ENCODE results near the gene KCNAB2. TPM values are rescaled to one million over a fixed set of nuclear protein-coding genes. Genes with fewer than 3 reads are reported as not detected.

KCNAB2 gene
- polyA plus RNA-seq, 1 experiment: 10.3 TPM

GRCh38 chr1:5999711-6000443 lies 45.8 kb upstream of the KCNAB2 start:
- DNase-seq (ENCODE audit: low read depth): no peak
- Histone ChIP-seq H3K27me3 (ENCODE audit: control insufficient read depth, insufficient read depth, low read length) (no peaks in the 10 kb centered on the region), H3K36me3 (ENCODE audit: control insufficient read depth, insufficient read depth, low read length) (no peaks in the 10 kb centered on the region), H3K4me3 (ENCODE audit: low read depth, low read length) (no peak overlapping the region)
- no peak for TF ChIP-seq CTCF (IDR thresholded peaks at IDR 0.05; ENCODE audit: insufficient read depth, low read depth, low read length)
- CTCF ChIA-PET: no interaction called here
- POLR2A ChIA-PET: no interaction called here

GRCh38 chr1:6000444-6001288 lies 45.0 kb upstream of the KCNAB2 start:
- POLR2A ChIA-PET: no interaction called here
- CTCF ChIA-PET: no interaction called here

GRCh38 chr1:6001992-6002576 lies 43.6 kb upstream of the KCNAB2 start:
- ChIA-PET CTCF (no interaction called here), POLR2A (no interaction called here)
- Histone ChIP-seq H3K27me3 (ENCODE audit: control insufficient read depth, insufficient read depth, low read length) (no peaks in the 10 kb centered on the region), H3K36me3 (ENCODE audit: control insufficient read depth, insufficient read depth, low read length) (no peaks in the 10 kb centered on the region), H3K4me3 (ENCODE audit: low read depth, low read length) (no peak overlapping the region)
- no peak for DNase-seq (ENCODE audit: low read depth)
- no peak for TF ChIP-seq CTCF (IDR thresholded peaks at IDR 0.05; ENCODE audit: insufficient read depth, low read depth, low read length)

More at GRCh38 chr1:6000444-6001288, 45.0 kb upstream of the KCNAB2 start:
- Histone ChIP-seq H3K36me3 (ENCODE audit: control insufficient read depth, insufficient read depth, low read length) (no peaks in the 10 kb centered on the region), H3K4me3 (ENCODE audit: low read depth, low read length) (no peak overlapping the region), H3K27me3 (ENCODE audit: control insufficient read depth, insufficient read depth, low read length) (no peaks in the 10 kb centered on the region)
- TF ChIP-seq CTCF (IDR thresholded peaks at IDR 0.05; ENCODE audit: insufficient read depth, low read depth, low read length): no peak
- DNase-seq (ENCODE audit: low read depth): no peak

GRCh38 chr1:6002714-6003501 lies 42.8 kb upstream of the KCNAB2 start:
- Histone ChIP-seq H3K27me3 (ENCODE audit: control insufficient read depth, insufficient read depth, low read length) (no peaks in the 10 kb centered on the region), H3K36me3 (ENCODE audit: control insufficient read depth, insufficient read depth, low read length) (no peaks in the 10 kb centered on the region), H3K4me3 (ENCODE audit: low read depth, low read length) (no peak overlapping the region)
- ChIA-PET CTCF (interaction anchor here (1.1 to 1.3 kb wide), 2 partner anchors 9 to 411 kb away, joined by 3 to 5 read pairs; no protein-coding TSS in a partner anchor), POLR2A (no interaction called here)
- no peak for TF ChIP-seq CTCF (IDR thresholded peaks at IDR 0.05; ENCODE audit: insufficient read depth, low read depth, low read length)
- DNase-seq (ENCODE audit: low read depth): no peak
